H1 (cell line): ENCODE measurements around the gene POLR3A. TPM values are rescaled to one million over a fixed set of nuclear protein-coding genes. Genes with fewer than 3 reads are reported as not detected.

Source experiments
- CHD7 ChIP-seq: fragments of 300-600 bp; sonication (generic); IDR thresholded peaks from 2 replicates; pipeline ENCODE4 v1.7.1; 2012; ENCODE audit warnings: low read length, moderate library complexity, mild to moderate bottlenecking, inconsistent platforms; ENCODE audit not compliant: insufficient replicate concordance
- E2F6 ChIP-seq: IDR thresholded peaks from 2 replicates; pipeline ENCODE4 v1.6.1; 2012; ENCODE audit warnings: inconsistent platforms
- RBBP5 ChIP-seq: IDR thresholded peaks from 2 replicates; pipeline ENCODE4 v1.7.1; 2012; ENCODE audit warnings: low read depth, mild to moderate bottlenecking, inconsistent platforms, low read length, moderate library complexity, borderline replicate concordance
- SP1 ChIP-seq: IDR thresholded peaks from 2 replicates; pipeline ENCODE4 v1.6.1; 2011; ENCODE audit warnings: low read depth, low read length
- ZNF274 ChIP-seq: IDR thresholded peaks from 2 replicates; pipeline ENCODE4 v1.7.0; 2012; ENCODE audit warnings: low read length, borderline replicate concordance; ENCODE audit errors: extremely low read depth
- polyA plus RNA-seq, 7 experiments: library from polyadenylated mRNA; depleted of rRNA in 3 of 7; stranded (reverse) in 5 of 7; unstranded in 2 of 7; fragments of >200 nt in 5 of 7; fragments of 200-250 nt in 2 of 7; gene quantifications; 1 replicate in 5 of 7; 2 replicates in 1 of 7; 4 replicates in 1 of 7; pipeline versions ENCODE4 v1.2.1 to v1.2.3, GENCODE V29; 2011 to 2013; ENCODE audit warnings: missing spikeins in 2 of 7, mixed read lengths in 2 of 7
- total RNA-seq: library from RNA; stranded (reverse); fragmentation: NEBNext Ultra II Directional; extraction: Animal tissue kit (Norgen Biotek cat#: 25700); gene quantifications from 2 replicates; pipeline ENCODE4 v1.2.1, GENCODE V29; 2021

The POLR3A gene
- total and polyA plus RNA-seq, 2 of the 8 experiments (the other 6 are each of a cell fraction or from before 2014, with no cell fraction given): 11.3 to 38.6 TPM

- TF ChIP-seq CHD7: no peak
- no peak for TF ChIP-seq RBBP5
- no peak for TF ChIP-seq E2F6
- no peak for TF ChIP-seq ZNF274
- no peak for TF ChIP-seq SP1
Observed at GRCh38 chr10:78015546-78015945, 13.8 kb downstream of the POLR3A start (continued).
